HL-60 (cell line): ENCODE measurements around the gene NBEAL2.

Experiments
- CTCF ChIP-seq: IDR thresholded peaks from one replicate; pipeline ENCODE4 v1.5.1; 2011; ENCODE audit warnings: low read length, control low read depth, inconsistent platforms; ENCODE audit not compliant: insufficient read depth
- POLR2AphosphoS5 ChIP-seq: IDR thresholded peaks from 2 replicates; pipeline ENCODE4 v1.6.1; 2012; ENCODE audit warnings: low read depth

- TF ChIP-seq CTCF, result no peak
- no peak for TF ChIP-seq POLR2AphosphoS5
These were observed 12.1 kb downstream of the NBEAL2 start for GRCh38 chr3:46991406-46992165.
